ENCODE data around the gene SOCS3. TPM values are rescaled to one million over a fixed set of nuclear protein-coding genes. Genes with fewer than 3 reads are reported as not detected.

The SOCS3 gene, protein sequence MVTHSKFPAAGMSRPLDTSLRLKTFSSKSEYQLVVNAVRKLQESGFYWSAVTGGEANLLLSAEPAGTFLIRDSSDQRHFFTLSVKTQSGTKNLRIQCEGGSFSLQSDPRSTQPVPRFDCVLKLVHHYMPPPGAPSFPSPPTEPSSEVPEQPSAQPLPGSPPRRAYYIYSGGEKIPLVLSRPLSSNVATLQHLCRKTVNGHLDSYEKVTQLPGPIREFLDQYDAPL
- polyA plus RNA-seq (ENCODE audit: insufficient read depth in 1 of 5, insufficient read length in 5 of 5, low replicate concordance in 1 of 5), result 10 to 100 TPM in 4 of 5 donors, 1 to 10 TPM in 1; 7.5 to 49.2 (median 26.1) TPM
- long read RNA-seq, donor 1, transcript SOCS3-201 (2 exons, 2,734 nt), result major isoform, 18 of 18 reads
- long read RNA-seq, donor 1, partial matches to known transcripts, result 0 of 18 reads
- long read RNA-seq, donor 1, other reads (novel, unspliced or antisense), result 0 of 18 reads
- long read RNA-seq, donor 2, transcript SOCS3-201 (2 exons, 2,734 nt), result major isoform, 27 of 27 reads
- long read RNA-seq, donor 2, partial matches to known transcripts, result 0 of 27 reads
- long read RNA-seq, donor 2, other reads (novel, unspliced or antisense), result 0 of 27 reads
- long read RNA-seq, donor 3, transcript SOCS3-201 (2 exons, 2,734 nt), result major isoform, 6 of 6 reads
- long read RNA-seq, donor 3, partial matches to known transcripts, result 0 of 6 reads
- long read RNA-seq, donor 3, other reads (novel, unspliced or antisense), result 0 of 6 reads
- long read RNA-seq, donor 4, partial matches to known transcripts, result 0 of 4 reads
- long read RNA-seq, donor 4, other reads (novel, unspliced or antisense), result 0 of 4 reads
- long read RNA-seq, donor 5, transcript SOCS3-201 (2 exons, 2,734 nt), result major isoform, 12 of 12 reads
- long read RNA-seq, donor 5, partial matches to known transcripts, result 0 of 12 reads
- long read RNA-seq, donor 5, other reads (novel, unspliced or antisense), result 0 of 12 reads
- long read RNA-seq, donor 6, transcript SOCS3-201 (2 exons, 2,734 nt), result major isoform, 21 of 21 reads
- long read RNA-seq, donor 6, partial matches to known transcripts, result 0 of 21 reads
- long read RNA-seq, donor 6, other reads (novel, unspliced or antisense), result 0 of 21 reads
- long read RNA-seq, donor 7, transcript SOCS3-201 (2 exons, 2,734 nt), result major isoform, 36 of 36 reads
- long read RNA-seq, donor 7, partial matches to known transcripts, result 0 of 36 reads
- long read RNA-seq, donor 7, other reads (novel, unspliced or antisense), result 0 of 36 reads
- long read RNA-seq, donor 8, partial matches to known transcripts, result 0 of 4 reads
- long read RNA-seq, donor 8, other reads (novel, unspliced or antisense), result 0 of 4 reads

DNA sequence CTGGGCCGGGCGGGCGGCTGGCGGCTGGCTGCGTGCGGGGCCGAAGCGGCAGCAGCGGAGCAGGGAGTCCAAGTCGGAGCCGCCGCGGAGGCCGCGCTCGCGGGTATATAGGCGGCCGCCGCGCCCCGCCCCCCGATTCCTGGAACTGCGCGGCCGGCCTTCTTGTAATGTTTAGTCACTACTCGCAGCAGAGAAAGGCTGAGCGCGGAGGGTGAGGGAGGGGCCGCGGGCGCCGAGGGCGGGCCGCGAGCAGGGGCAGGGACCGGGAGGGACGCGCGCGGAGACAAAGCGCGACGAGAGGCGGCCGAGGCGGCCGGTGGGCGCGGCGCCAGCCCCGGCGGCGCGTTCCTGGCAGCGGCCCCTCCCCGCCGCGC is at the start of gene SOCS3:
Gene SOCS3, minus strand, starts transcription at position 81 of the 374 bp plus-strand sequence. CDS start 982 bp downstream, outside the sequence.
- peak; percentile 96 for DNase-seq

DNA sequence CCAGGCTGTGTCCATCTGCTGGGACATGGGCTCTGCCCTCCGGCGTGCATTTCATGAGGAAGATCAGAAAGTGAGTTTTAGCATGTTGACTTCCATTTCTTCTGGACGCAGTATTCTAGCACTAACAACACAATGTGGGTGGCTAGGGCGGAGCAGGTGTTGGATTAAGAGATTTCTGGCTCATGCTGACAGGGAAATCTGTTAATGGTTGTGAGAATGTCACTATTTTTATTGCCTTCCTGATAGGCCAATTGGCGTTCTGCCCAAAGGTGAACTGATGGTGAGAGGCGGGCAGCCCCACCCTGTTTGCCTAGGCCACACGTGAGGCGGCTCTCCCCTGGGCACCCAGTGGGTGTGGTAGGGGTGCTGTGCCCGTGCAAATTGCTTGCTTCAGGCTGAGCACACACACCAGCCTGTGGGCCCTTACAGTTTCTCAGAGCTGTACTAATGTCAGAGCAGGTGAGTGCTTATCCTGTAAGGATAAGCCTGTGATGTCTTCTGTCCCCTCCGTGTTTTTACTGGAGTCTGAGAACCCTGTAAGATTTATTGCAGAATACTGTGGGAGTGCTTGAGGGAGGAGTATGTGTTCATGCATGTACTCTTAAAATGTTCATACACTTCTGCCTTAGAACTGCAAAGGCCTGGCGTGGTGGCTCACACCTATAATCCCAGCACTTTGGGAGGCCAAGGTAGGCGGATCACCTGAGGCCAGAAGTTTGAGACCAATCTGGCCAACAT is 49.5 kb upstream of the SOCS3 start:
- no peak for DNase-seq

DNA sequence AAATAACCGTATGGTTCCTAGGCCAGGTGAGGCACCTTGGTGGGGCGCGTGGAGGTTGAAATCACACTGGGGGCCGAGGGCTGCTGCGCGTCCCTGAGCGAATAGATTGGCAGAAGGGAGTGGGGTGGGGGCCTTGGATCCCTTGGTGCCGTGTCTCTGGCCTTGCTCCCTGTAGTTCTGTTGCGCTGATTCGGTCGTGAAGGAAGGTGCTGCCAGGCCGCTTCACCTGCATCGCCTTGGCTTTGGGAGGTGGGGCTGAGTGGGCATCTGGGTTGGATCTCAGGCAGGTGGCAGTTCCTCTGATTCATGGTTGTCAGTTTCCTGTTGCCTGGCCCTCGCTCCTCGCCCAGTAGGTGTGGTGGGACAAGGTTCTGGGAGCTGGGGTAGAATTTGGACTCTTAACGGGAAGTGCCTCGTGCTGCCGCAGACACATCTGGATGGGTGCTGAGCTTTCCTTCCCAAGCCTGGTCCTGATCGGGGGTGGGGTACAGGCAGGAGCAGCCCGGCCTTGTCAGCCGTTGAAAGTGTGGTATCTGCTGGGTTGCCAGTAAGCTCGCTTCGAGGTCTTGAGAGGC is 48.7 kb upstream of the SOCS3 start:
- no peak for DNase-seq

DNA sequence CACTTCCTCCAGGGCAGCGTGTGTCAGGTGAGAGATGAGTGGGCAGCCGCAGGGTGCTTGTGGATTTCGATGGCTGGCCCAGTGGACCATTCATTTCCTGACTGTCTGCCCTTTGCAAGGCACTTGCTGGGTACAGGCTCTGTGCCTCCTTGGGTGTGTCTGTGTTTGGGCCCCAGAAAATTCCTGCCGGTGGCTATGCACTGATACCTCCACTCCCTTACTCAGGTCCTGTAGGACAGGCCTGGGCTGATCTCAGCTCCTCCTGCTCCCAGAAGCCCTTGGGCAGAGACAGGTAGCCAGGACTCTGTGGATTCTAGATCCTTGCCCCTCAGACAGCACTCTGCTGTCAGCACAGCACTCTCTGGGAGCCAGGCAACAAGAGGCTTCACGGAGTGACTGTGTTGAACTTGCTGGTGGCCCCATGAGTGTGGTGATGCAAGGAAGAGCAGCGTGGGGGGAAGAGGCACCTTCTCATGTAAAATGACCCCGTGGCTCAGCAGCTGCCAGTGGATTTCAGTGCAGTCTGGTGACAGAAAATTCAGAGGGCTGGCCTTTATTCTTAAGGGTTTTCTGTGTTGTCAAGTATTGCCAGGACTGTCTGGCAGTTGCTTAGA is 47.6 kb upstream of the SOCS3 start:
- no peak for DNase-seq

DNA sequence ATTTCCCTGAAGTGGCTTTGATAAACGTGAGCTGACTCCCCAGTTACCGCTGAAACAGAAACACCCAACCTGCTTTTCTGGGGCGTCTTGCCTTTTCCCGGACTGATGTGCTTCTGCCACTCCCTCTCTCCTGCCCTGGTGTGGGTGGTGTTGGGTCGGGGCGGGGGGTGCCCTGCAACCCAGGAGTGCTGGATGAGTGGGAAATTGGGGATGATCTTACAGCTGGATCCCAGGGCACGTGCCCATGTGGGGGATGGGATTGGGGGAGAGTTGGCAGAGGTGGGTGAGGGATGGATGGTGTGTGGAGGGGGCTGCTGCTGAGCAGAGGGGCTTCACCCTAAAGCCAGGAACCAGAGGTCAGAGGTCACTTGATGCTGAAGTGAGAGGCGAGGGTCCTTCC is 47.0 kb upstream of the SOCS3 start:
- DNase-seq, result no peak

DNA sequence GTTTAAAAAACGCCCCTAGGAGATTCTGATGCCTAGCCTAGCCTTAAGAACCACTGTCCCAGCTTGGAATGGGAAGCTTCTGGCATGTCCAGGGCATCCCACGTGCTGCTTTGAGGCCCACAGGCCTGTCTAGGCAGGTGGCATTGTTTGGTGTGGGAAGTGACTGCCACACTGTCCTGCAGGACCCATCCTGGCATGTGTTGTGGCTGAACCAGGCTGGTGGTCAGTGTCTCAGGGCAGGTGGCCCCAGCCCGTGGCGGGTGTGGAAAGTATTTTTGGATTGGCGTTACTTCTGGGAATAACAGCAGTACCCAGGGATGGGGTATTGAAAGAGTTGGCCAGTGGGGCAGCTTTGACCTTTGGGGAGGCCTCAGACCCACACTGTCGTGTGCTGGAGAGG is 46.5 kb upstream of the SOCS3 start:
- DNase-seq, result no peak

DNA sequence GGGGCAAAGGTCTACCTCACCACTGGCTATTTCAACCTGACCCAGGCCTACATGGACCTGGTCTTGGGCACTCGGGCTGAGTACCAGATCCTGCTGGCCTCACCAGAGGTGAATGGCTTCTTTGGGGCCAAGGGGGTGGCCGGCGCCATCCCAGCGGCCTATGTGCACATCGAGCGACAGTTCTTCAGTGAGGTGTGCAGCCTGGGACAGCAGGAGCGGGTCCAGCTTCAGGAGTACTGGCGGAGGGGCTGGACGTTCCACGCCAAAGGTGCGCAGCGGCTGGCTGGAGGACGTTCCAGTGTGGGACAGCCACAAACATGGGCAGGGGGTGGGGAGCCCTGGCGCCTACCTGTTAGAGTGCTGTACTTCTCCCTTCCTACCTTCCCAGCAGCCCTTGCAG is 43.9 kb upstream of the SOCS3 start:
- no peak for DNase-seq

DNA sequence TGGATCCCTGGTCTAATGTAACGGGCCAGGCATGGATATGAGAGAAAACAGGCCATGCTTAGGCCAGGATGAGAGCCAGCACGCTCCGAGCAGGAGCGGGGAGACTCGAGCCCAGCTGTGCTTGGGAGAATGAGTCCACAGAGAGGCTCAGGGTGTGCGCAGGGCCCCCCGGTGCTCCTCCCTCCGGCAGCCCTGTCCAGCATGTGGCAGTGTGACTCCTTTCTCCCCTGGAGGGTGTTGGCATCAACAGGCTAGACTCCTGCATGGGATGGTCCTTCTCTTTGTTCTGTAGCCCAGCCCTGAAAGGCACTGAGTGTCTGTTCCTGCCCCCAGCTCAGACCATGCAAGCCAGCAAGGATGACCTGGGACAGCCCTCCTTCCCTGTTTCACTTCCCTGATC is 42.0 kb upstream of the SOCS3 start:
- no peak for DNase-seq

DNA sequence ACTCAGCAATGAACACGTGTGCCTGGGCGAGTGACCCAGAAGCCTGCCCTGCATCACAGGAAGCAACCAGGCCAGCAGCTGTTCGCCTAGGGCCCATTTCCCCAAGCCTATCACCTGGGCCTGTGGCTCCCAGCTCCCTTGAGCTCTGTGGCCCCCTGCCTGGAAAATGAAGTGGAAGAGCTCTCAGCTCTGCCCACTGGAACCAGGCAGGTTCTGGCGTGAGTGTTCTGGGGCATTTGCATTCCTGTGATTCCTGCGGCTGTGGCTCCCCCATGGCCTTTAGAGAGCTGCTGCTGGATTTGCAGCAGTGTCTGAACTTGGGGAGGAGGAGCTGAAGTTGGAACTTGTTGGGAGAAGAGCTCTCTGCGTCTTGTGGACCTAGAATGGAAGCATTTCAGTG is 41.4 kb upstream of the SOCS3 start:
- DNase-seq, result no peak

DNA sequence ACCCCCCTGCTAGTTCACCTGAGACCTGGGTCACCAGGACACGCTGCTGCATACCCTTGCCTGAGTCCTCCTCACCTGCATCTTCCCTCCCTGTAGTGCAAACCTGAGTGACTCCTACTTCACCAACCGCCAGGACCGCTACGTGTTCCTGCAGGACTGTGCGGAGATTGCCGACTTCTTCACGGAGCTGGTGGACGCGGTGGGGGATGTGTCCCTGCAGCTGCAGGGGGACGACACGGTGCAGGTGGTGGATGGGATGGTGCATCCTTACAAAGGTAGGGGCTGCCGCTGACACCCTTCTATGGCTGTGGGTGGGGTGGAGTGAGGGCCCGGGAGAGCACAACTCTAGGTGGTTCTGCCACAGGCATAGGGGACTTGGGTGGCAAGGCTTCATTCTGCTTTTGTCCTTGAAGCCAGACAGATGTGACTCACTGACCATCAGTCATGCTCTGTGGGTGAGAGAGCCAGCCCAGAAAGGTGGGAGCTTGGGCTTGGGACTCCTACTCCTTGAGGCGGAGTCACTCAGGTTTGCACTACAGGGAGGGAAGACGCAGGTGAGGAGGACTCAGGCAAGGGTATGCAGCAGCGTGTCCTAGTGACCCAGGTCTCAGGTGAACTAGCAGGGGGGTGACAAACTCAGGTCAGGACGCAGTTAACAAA is 40.8 kb upstream of the SOCS3 start:
- no peak for DNase-seq

DNA sequence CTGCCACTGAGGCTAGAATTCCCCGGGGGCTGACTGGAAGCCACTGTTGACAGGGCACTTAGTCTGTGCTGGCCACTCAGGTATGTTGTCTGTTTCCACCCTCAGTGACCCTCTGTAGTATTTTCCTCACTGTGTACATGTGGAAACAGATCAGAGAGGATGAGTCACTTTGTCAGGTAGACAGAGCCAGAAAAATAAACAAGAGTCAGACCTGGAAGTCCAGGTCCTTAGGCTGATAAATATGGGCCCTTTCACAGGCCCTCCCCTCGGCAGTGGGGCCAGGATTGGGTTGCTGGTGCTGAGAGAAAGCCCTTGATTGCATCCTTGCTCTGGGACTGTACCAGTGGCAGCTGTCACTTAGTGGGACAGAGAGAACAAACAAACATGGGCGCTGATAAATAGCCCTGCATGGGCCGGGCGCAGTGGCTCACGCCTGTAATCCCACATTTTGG is 39.8 kb upstream of the SOCS3 start:
- DNase-seq, result no peak

DNA sequence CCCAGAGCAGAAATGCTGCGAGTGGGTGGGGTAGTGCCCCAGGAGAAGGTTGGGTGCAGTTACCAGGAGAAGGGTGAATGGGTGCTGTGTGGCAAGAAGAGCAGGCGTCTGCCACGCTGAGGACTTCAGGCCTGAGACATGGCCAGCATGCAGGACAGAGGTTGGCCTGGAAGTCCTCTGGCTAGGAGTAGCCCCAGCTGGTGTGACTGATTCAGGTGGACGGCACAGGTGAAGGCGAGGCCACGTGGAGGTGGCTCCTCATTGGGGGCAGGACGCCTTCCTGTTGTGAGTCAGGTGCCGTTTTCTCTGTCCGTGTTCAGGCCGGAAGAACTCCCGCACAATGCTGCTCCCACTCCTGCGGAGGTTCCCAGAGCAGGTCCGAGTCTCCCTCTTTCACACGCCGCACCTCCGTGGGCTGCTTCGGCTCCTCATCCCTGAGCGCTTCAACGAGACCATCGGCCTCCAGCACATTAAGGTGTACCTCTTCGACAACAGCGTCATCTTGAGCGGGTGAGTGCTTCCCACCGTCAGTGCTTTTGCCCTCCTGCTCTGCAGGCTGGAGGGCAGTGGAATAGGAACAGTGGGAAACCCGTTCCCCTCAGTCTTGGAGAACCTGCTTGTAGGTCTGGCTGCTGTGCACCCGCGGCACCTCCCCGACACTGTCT is 39.3 kb upstream of the SOCS3 start:
- no peak for DNase-seq

DNA sequence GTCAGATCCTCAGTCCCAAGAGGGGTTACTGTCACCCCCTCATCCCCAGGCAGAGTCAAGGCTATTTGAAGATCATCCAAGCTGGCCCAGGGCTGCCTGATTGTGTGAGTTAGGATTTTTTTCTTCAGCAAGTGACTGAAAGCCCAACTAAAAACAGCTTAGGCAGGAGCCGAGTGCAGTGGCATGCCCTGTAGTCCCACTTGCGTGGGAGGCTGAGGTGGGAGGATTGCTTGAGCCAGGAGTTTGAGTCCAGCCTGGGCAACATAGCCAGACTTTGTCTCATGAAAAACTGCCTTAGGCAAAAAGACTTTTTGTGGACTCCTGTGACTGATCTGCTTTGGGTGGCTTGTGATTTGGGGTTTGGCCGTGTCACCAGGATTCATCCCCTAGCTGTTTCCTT is 38.5 kb upstream of the SOCS3 start:
- no peak for DNase-seq

DNA sequence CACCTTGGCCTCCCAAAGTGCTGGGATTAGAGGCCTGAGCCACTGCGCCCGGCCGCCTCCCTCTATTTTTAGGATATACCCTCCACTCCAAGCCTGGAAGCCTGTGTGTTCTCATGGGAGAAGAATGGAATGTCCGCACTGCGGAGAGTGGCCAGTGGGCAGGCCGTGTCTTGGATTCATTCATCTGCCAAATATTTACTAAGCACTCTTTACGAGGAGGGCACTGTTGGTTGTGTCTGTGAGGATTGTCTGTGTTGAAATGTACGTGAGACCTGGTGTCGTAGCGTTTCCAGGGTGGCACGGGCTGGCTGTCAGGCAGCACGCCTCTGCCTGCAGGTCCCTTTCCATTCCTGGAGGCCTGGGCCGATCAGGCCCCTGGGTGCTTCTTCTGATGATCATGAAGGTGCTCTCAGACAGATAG is 37.8 kb upstream of the SOCS3 start:
- DNase-seq, result no peak

DNA sequence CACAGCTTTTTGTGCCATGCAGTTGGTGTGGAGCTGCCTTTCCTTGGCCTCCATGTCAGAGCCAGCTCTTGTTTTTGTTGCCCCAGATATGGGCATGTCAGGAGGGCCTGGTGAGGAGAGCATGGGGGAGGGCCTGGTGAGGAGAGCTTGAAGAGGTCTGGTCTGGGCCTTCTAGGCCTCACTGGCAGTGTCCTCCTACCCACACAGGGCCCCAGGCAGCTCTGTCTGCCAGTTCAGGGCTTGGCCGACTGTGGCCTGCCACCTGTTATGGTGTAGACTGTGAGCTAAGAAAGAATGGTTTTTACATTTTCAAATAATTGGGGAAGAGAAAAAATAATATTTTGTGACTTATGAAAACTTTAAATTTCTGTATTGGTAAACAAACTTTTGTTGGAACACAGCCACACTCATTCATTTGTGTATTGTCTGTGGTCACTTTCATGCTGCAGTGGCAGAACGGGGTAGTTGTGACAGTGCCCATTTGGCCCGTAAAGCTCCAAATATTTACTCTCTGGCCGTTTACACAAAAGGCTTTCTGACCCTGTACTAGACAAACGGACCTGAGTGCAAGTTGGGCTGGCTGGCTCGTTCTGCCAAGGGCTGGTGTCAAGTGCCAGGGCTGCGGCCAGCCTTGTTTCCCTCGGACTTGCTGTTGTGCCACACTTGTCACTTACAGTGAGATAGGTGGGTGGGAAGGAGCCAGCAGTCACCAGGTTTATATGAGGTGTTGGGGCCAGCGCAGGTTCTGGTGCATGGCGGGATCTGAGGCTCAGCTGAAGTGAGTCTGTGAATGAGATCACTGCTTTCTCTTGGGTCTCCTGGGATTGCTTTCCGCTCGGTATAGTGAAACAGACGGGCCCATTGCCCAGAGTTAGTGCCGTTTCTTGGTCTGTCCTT is 36.8 kb upstream of the SOCS3 start:
- no peak for DNase-seq

DNA sequence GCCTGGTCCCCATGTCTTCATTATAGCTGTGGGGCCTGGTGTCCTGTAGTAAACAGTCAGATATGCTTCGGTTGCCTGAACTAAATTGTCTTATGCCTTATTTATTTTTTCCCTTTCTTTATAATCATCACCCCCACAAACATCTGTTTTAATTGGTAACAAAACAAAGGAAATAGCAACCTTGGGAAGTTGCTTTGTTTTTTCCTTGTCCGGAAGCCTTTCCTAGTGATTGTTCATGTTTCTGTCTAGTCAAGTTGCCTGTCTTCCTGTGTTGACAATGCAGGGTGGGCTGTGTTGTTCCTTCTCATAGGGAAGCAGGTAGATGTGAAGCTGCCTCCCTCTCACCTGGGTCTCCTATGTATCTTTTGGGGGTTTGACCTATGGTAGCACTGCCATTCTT is 35.3 kb upstream of the SOCS3 start:
- DNase-seq, result no peak

DNA sequence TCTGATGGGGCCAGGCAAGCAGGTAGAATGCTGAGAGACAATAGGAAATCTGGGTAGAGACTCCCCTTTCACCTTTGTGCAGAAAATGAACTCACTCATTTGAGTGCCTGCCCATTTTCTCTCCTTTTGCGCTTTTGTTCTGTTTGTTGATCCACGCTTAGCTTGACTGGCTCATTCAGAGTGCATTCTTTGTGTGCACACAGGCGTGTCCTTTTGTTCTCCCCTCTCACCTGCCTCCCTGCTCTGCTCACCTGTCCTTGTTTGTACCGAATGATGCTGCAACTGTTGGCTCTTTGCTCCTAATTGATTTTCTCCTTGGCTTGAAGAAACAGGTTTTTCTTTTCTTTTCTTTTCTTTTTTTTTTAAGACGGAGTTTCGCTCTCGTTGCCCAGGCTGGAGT is 34.3 kb upstream of the SOCS3 start:
- no peak for DNase-seq

DNA sequence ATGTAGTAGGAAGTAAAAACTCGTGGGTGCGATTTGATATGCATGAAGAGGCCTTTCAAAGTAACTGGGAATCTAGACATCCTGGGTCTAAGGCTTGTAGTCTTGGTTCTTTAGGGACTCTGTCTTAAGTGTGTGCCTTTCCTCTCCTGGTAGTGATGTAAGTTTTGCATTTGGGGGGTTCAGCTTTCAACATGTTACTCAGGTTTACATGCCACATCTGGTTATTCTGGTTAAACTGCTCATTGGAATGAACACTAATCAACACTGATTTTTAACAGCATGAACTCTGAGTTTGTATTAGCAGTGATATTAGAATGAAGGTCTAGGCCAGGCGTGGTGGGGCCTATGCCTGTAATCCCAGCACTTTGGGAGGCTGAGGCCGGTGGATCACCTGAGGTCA is 33.7 kb upstream of the SOCS3 start:
- no peak for DNase-seq
